Astrocyte of the hippocampus (primary cell): Measurements from ENCODE around the gene WT1.
A peak's percentile ranks its signal among the peaks of the same experiment; 100 is the strongest.

Source experiments
- DNase-seq: peaks from one replicate; pipeline ENCODE4 v3.0.0; 2011; ENCODE audit warnings: low read depth, low spot score

WT1 gene

DNA sequence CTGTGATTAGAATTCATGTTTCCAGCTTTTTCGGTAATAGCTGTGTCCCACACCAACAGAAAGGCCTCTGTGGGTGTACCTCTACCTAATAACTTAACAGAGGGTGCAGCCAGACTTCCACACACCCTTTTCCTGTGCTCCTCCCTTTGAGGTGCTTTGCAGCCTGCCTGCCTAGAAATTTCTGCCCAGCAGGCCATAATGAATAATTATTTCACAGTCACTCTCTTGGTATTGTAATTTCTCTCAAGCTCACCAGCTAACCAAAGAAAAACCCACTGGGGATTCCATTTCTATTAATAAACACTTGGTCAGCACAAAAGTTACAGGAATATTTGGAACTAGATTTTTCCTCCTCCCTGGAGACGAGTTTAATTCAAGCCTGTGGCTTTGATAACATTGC is 13.3 kb downstream of the WT1 start:
- DNase-seq: no peak

DNA sequence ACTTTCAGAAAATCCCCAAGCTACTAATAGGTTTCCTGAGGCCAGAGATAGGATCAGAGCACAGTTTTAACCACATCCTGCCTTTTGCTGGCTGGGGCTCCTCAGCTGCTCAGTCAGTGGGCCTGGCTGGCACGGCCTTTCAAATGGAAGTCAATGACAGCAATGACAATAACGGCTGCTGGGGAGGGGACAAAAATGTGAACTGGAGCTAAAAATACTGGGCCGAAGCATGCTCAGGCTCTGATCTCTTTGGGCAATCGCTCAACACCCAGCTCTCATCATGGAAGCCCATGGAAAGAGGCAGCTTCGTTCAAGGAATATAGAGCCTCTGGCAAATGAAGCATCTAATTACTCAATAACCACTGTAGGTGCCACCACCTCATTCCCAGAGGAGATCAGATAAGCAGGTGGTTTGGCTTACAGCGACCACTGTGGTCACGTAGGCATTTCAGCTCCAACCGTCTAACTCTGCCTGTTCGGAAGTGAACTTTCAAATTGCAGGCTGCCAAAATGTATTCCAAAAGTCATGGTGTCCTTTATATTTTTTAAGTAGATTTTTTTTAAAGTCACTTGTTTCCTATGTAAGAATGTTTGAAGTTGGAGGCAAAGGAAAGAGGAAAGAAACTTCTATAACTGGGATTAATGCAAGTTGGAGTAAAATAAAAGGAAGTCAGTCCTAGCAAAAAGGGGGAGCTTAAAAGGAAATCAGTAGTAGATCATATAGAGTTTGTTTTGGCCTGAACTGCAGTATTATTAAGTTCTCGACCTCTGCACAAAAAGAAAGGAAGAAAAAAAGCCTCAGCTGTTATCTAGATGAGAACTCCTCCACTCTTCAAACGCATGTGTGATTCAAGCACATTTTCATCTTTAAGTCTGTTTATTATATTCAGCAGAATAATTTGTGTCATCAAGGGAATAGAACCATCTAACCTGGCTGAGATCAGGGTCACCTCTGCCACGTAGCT is 14.1 kb downstream of the WT1 start:
- DNase-seq: no peak

DNA sequence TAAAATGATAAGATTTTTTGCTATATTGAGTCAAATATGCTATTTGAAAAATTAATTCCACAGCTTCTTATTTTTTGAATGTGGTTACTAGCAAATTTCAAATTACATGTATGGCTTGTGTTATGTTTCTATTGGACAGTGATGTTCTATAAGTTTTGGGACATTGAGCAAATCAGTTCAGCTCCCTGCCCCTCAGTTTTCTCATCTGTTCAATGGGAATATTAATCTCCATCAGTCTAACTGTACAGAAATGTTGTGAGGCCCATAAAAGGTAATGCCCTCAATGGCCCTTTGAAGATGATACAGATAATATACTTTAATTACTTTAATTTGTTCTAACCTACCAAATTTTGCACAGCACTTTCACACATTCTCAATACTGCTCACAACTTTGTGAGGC is 15.2 kb downstream of the WT1 start:
- no peak for DNase-seq

DNA sequence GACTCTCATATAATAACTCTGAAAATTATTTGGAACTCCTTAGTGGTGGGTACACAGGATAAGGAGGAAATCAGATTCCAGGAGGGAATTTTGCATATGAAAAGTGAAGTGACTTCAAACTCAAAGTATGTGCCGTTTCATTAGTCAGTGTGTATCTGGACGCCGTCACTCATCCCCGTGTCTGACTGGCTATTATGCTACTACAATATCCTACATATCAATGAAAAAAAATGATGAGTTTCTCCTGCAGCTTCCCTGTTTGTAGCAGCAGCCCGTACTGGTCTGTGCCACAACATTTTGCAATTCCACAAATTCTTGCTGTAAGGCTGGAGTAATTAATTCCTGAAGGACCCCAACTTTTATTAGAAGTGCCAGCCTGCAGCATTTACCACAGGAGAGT is 16.5 kb downstream of the WT1 start:
- no peak for DNase-seq

DNA sequence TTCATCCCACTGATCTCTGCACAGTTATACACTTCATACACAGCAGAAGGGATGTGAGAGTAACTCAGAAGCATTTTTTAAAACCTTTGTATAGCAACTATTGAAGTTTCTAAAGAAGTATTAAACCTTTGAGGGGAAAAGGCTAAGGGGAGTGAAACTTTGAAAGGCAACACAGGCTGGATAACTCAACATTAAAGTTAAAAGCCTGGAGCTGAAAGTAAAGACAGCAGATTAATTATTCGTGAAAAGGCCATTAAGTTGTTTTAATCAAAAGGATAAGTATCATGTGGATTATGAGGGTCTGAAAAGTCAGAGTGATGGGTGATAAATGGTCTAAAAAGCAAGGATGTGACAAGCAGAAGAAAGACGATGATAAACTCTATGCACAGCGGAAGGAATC is 17.5 kb downstream of the WT1 start:
- no peak for DNase-seq

DNA sequence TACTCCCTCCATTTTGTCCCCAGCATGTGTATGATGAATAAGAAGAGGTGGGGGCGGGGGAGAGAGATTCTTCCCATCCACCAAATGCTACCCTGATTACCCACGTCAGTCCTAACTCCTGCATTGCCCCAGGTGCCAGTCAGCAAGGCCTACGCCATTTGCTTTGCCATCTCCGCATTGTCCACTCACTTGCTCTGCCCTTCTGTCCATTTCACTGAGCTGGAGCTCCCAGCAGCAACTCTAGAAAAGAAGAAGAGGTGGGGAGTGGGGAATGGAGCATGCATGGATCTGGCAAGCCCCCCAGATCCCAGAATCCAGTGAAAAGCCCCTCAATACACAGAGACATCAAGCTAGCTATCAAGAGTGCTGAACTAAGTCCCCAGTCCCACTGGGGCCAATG is 19.0 kb downstream of the WT1 start:
- no peak for DNase-seq

DNA sequence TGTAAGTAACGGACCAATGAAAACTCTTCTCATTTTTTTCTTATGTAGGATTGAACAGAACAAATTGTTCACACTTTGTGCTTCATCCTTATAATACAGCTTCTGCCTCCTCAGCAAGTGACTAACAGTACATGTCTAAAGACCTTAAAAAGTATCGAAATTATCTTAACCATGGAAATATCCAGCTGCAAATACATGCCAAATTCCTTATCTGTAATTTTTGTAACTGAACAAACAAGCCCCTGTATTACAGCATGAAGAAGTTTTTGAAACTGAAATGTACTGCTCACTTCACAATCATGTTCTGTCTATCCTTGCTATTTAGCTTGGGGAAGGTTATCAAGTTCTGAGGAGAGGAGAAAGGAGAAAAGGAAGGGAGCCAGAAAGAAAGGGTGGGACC is 20.4 kb downstream of the WT1 start:
- no peak for DNase-seq

DNA sequence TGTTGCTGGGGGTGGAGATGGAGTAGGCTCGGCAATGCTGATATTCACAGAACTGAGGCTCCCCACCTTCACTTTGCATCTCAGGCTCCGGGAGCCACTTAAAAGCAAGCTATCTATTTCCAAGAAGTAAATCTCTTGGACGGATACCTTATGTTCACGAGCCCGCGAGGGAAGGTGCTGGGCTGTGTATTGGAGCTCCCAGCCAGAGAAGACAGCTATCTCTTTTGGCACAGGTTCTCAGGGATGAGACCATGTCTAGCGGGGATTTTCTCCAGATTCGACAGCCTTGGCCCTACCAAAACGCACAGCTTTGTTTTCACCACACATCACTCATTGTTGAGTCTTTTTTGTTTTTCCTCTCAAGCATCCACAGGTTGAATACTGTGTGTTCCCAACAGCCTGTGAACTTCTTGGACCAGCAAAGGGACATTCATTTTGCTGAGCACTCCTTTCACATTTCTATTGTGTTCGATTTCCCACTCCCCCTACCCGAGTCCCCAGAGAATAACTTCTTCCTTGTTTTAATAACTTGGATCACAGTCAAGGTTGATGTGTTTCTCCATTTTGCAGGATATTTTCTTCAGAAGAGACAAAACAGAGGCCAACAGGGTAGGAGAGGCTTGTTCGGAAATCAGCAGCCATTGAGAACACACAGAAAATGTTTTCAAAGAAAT is 23.3 kb downstream of the WT1 start:
- no peak for DNase-seq

DNA sequence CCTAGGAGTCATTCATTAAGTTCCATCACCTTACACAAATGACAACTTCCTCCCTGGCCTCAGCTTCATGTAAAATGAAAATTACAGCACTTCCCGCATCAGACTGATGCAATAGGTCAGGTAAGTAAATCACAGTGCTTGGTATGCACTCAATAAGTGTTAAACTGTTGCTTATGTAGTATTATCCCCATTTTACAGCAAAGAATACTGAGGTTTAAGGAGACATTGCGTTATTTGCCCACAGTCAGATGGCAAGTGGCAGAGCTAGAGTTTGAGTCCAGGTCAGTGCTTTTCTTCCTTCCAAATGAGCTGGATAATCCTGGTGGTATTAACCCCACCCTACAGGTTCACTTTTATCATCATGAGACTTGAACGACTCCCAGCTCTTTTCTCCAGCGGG is 29.7 kb downstream of the WT1 start:
- DNase-seq: no peak

DNA sequence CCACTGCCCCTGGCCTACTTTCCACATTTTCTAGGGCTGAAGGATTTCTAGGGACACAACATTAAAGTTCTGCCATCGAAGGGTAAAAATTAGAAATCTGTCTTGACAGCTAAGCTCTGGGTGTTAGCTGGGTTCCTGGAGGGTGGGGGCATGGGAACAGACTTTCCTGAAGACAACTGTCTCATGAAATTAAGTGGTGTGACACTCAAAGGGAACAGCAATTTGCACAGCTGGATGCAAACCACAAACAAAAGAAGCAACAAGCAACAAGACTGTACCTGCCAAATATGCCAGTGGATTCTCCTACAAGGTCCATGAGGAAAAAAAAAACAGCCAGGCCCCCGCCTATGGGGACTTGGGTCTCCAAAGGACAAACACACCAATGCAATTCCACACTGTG is 32.5 kb downstream of the WT1 start:
- DNase-seq: no peak

DNA sequence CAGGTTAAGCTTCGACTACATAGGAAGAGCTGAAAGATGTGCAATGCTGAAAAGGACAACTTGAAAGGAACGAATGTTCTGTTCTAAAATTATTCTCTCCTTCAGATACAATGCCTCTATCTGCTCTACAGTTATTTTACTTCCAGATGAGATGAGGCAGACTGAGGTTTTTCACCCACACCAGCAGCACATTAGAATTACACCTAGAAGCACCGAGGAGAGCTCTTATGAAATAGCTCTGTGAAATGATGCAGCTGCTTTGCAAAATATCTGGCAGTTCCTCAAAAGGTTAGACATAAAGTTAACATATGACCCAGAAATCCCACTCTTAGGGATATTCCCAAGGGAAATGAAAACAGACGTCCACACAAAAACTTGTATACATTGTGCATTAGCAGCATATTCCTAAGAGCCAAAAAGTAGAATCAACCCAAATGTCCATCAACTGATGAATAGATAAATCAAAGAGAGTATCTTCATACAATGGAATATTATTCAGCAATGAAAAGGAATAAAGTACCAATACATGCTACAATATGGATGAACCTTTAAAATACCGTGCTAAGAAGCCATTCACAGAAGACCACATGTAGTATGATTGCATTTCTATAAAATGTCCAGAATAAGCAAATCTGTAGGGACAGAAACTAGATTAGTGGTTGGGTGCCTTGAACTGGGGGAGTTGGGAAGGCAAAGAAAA is 34.5 kb downstream of the WT1 start:
- no peak for DNase-seq

DNA sequence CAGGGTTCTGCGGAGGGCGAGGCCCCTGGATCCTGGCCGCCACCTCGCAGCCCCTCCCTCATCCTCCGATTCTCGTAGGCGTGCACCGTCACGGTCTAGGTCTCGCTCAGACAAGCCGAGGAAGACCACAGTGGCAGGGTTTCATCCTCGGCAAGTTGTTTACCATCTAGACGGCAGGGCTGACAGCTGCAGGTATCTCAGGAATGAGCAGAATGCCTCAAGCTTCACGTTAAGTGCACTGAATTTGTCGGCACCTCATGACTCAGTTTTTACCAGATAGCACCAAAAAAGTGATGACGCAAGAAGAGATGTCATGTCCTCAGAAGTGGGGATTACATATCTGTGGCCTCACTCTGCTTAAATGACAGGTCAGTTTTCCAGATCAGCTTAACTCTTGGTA is 35.1 kb downstream of the WT1 start:
- peak; percentile 20 for DNase-seq

DNA sequence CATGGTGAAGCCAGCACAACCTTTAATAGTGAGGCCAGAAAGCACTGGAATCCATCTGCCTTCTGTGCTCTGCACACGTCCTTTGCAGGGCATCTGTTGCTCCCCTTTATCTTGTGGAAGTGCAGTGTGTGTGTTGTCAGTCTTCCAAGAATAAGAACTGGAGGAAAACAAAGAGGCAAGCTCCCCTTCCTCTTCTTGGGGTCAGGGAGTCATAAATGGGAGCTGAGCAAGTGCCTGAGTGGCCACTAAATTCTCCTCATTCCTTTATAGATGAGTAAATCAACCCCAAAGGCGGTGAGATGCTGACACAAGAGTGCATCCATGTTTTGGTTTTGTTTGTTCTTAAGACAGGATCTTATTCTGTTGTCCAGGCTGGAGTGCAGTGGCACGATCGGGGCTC is 38.3 kb downstream of the WT1 start:
- peak; percentile 23 for DNase-seq

DNA sequence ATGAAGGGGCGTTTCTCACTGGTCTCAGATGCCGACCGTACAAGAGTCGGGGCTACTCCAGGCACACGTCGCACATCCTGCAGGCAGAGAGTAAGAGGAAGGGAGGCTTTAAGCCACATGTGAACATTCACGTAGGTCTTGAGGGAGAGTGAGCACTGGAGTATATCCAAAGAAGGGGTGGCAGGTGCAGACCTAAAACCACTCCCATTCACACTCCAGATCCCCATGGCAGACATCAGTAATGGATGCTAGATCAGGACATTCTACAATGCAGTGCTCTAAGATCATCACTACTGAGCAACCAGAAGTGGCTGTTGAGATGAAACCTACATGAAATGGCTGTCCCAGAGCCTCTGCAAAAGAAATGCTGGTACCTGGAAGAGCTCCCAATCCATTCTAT is 39.0 kb downstream of the WT1 start:
- DNase-seq: no peak

DNA sequence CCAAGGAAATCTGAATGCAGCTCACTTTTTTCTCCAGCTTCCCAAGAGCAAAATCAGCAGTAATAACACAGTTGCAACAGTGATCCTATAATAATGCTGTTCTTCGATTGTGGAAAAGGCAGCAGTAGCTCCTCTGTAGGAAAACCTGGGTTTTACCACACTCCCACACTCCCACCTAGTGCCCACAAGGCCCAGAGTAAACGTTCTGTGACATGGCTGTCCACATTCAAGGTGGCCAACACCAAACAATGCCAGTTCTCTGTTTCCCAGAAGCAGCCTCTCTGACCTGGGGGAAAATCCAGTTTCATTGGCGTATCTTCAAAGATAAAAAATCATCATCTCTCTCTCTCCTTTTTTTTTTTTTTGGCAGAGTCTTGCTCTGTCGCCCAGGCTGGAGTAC is 40.2 kb downstream of the WT1 start:
- DNase-seq: no peak

DNA sequence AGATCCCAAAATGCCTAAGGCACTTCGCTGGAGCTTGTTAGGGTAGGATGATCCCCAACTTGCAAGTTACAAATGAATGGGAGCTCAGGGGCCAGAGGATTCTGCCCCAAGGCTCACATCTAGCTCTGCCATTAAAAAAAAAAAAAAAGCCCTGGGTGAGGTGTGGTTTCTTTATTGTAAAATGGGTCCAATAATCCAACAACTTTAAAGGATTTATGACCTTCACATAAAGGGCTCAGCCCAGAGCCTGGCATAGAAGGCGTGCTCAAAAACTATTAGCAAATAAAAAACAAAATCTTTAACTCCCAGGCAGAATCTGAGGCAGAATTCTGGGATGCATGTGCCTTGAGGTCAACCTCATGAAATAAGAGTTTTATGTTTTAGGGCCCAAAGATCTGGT is 42.5 kb downstream of the WT1 start:
- no peak for DNase-seq

DNA sequence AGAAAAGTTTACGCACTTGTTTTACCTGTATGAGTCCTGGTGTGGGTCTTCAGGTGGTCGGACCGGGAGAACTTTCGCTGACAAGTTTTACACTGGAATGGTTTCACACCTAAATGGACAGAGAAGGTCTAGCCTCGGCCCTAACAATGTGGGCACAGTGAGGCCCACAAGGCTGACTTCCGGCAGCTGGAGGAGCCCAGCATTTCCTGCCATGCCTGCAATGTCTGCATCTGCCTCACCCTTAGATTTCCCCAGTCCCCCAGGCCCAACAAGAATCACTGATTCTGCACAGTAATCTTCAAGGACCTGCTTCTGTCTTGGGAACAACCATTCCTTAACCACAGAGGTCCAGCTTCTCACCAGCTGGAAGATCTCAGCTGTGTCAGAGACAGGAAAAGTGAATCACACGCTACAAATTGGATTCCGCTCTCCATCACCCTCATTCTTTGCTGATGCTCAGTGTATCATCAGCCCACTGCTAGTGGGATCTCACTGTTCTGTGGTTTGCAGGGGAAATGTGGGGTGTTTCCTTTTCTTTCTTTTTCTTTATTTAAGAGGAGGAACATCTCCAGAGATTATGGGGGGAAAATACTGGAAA is 43.3 kb downstream of the WT1 start:
- DNase-seq: peak; percentile 31

DNA sequence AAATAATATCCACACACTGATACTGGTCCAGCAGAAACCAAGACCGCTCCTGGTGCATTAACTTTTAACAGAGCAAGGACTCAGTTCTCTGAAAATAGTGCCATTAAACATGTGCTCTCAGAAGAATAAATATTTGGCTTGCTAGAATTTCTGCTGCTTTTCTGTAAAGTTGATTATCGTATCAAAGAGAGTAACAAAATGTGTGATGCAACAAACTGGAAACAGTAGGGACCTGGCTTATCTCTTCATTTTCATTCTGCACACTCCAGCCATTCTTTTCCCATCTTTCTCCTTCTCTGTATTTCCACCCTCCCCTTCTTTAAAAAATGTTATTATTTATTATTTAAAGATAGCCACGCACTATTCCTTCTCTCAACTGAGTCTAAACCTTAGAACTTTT is 43.9 kb downstream of the WT1 start:
- no peak for DNase-seq

DNA sequence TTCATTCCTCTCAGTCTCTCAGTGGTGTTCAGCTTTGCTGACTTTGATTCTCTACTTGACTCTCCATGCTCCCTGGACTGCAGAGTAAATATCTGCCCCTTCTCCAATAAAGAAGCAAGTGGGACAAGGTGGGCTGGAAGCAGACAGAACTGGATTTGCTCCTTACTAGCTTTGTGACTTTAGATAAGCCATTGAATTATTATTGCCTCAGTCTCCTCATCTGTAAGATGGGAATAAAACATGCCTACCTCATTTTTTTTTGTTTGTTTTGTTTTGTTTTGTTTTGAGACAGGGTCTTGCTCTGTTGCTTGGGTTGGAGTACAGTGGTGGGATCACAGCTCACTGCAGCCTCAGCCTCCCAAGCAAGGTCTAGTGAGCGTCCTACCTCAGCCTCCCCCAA is 44.6 kb downstream of the WT1 start:
- no peak for DNase-seq

DNA sequence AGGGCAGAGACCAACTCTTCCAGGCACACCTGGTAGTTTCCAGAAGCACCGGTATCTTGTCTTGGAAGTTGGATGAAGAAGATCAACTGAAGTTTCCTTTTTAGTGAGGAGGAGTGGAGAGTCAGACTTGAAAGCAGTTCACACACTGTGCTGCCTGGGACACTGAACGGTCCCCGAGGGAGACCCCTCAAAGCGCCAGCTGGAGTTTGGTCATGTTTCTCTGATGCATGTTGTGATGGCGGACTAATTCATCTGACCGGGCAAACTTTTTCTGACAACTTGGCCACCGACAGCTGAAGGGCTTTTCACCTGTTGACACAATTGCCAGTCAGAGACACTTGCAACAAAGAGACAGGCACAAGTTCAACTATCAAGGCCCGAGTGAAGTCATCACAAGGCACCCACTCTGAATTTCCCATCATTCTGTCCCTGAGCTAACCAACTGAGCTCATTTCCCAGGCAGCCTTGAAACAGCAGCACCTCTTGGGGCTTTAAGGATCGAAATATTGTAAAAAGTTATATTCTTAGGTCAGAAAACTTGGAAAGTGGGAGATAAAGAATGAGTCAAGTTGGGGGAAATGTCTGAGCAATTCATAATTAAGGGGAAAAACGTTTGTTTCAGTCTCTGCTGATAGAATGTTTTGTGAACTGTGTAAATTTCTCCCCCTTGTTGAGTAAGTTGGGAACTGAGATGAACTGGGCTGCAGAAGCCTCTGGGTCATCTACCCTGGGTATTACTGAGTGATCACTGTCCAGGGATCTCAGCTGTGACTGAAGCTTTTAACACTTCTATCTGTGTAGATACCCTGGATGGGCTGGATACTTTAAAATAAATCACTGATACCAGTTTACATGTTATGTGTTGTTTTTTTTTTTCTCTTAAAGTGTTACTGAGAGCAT is 46.2 kb downstream of the WT1 start:
- no peak for DNase-seq

DNA sequence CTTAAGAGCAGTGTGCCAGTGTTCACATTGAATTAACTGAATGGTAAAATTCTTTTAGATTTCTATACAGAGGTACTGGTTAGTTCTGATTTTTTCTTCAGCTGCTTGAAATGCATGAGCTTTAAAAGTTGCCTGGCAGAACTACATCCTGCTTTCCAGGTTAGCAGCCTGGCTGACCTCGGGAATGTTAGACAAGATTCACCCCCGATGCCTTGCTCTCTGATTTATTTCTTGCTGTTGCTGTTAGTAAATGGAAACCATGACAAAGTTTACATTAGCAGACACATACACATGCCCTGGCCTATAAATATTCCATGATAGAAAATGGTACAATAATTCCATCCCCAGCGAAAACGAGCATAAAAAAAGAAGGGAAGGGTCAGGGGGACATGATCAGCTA is 47.0 kb downstream of the WT1 start:
- DNase-seq: no peak
